Sigmoid colon (tissue), 4 donors: ENCODE data around the gene PARS2.

Experiments
- CTCF ChIP-seq, 4 experiments: fragments of 450-650 bp in 3 of 4; fragments of 200-600 bp in 1 of 4; IDR thresholded peaks; one replicate each; pipeline ENCODE4 v1.5.1; 2016 to 2019; ENCODE audit warnings: antibody characterized with exemption in 4 of 4, mild to moderate bottlenecking in 3 of 4, moderate library complexity in 2 of 4
- EP300 ChIP-seq, 4 donors: sonication (generic); formaldehyde crosslinking; IDR thresholded peaks; one replicate each; pipeline ENCODE4 v1.6.1; 2017; ENCODE audit warnings: antibody characterized with exemption in 4 of 4
- POLR2A ChIP-seq, 2 donors: fragments of 450-650 bp; IDR thresholded peaks; one replicate each; pipeline ENCODE4 v1.6.1; 2016; ENCODE audit warnings: antibody characterized with exemption in 2 of 2, mild to moderate bottlenecking in 2 of 2, moderate library complexity in 2 of 2
- POLR2AphosphoS5 ChIP-seq, 4 donors: sonication (generic); formaldehyde crosslinking; IDR thresholded peaks; one replicate each; pipeline ENCODE4 v1.6.1; 2017; ENCODE audit warnings: antibody characterized with exemption in 4 of 4

GRCh38 chr1:54738244-54738643, 26.1 kb downstream of the PARS2 start:
- TF ChIP-seq POLR2A (IDR thresholded peaks at IDR 0.05) (no peak), CTCF (IDR thresholded peaks at IDR 0.05) (no peak), POLR2AphosphoS5 (IDR thresholded peaks at IDR 0.05) (no peak), EP300 (IDR thresholded peaks at IDR 0.05) (no peak)
